CD4-positive, alpha-beta T cell (primary cell): ENCODE results near the gene CDKN2A. TPM values are rescaled to one million over a fixed set of nuclear protein-coding genes. Genes with fewer than 3 reads are reported as not detected.
A peak's percentile ranks its signal among the peaks of the same experiment; 100 is the strongest.

Experiments used
- ATAC-seq: fragments of 200-7000 bp; cut with Tn5 transposase; one replicate; pipeline ENCODE4 v1.10.0; 2022; ENCODE audit warnings: mild to moderate bottlenecking; ENCODE audit not compliant: poor library complexity
- CTCF ChIA-PET: fragments of 350-600 bp; sonication (Branson Sonifier 250); formaldehyde crosslinking; loops from one replicate; lab custom pipeline; 2021; ENCODE audit warnings: antibody characterized with exemption, inconsistent platforms; lab: Charles Lee
- POLR2A ChIA-PET: fragments of 350-600 bp; sonication (Branson Sonifier 250); formaldehyde crosslinking; loops from one replicate; lab custom pipeline; 2021; ENCODE audit warnings: antibody characterized with exemption, inconsistent platforms; lab: Charles Lee
- DNase-seq, 14 experiments: peaks; one replicate each; pipeline ENCODE4 v3.0.0-alpha.2; 2013 to 2020; ENCODE audit warnings: mixed read lengths in 2 of 14
- H3K27ac ChIP-seq, 2 donors: one replicate each; pipeline versions ENCODE4 v1.5.1 to v1.7.0; 2013; ENCODE audit warnings: low read length in 2 of 2, low read depth in 1 of 2, mild to moderate bottlenecking in 1 of 2
- H3K27me3 ChIP-seq, 2 experiments: 1 replicate in 1 of 2; 2 replicates in 1 of 2; pipeline versions ENCODE4 v1.6.1 to v1.7.0; 2013; ENCODE audit warnings: low read length in 2 of 2, control low read depth in 1 of 2, mild to moderate bottlenecking in 1 of 2, moderate library complexity in 1 of 2; ENCODE audit not compliant: insufficient read depth in 2 of 2, control insufficient read depth in 1 of 2
- H3K36me3 ChIP-seq: one replicate; pipeline ENCODE4 v1.6.1; 2013; ENCODE audit warnings: low read length, control low read depth; ENCODE audit not compliant: insufficient read depth
- H3K4me1 ChIP-seq: one replicate; pipeline ENCODE4 v1.6.1; 2013; ENCODE audit warnings: low read length, control low read depth; ENCODE audit not compliant: insufficient read depth
- H3K4me3 ChIP-seq: one replicate; pipeline ENCODE4 v1.5.1; 2013; ENCODE audit warnings: mild to moderate bottlenecking, low read length, moderate library complexity
- H3K9me3 ChIP-seq, 2 experiments: 1 replicate in 1 of 2; 2 replicates in 1 of 2; pipeline versions ENCODE4 v1.6.1 to v1.7.0; 2013; ENCODE audit warnings: low read length in 2 of 2, mild to moderate bottlenecking in 2 of 2, control low read depth in 1 of 2, moderate library complexity in 1 of 2; ENCODE audit not compliant: control insufficient read depth in 1 of 2, insufficient read depth in 1 of 2
- H3K27ac Mint-ChIP-seq: one replicate; pipeline ENCODE4 v1.8.0; 2020; ENCODE audit warnings: mixed read lengths
- H3K27me3 Mint-ChIP-seq: one replicate; pipeline ENCODE4 v1.8.0; 2021; ENCODE audit warnings: mixed read lengths
- H3K36me3 Mint-ChIP-seq: one replicate; pipeline ENCODE4 v1.8.0; 2021; ENCODE audit warnings: low read depth, mixed read lengths
- H3K4me1 Mint-ChIP-seq: one replicate; pipeline ENCODE4 v1.8.0; 2021; ENCODE audit warnings: low read depth, mixed read lengths
- H3K4me3 Mint-ChIP-seq: one replicate; pipeline ENCODE4 v1.8.0; 2020; ENCODE audit warnings: mild to moderate bottlenecking, mixed read lengths
- H3K9me3 Mint-ChIP-seq: one replicate; pipeline ENCODE4 v1.8.0; 2020; ENCODE audit warnings: mixed read lengths
- intact Hi-C, 2 experiments: fragments of 100-400 bp; cut with DNase I in 1 of 2; cut with micrococcal nuclease in 1 of 2; formaldehyde crosslinking; loops; one replicate each; pipeline versions ENCODE4 v1.15.1 to v1.9.0; 2023 to 2025; cut with DNase I, micrococcal nuclease
- total RNA-seq, 174 experiments: library from RNA in 2 of 174; stranded (reverse) in 2 of 174; gene quantifications; one replicate each; pipeline ENCODE4 v1.2.3 and lab custom pipeline; 2021 to 2026
- TF ChIP-seq, protein P1 (sequence below): fragments of 200-600 bp; IDR thresholded peaks from one replicate; pipeline ENCODE4 v1.8.0; 2022; ENCODE audit warnings: antibody characterized with exemption, mild to moderate bottlenecking

Gene CDKN2A
- total RNA-seq, 2 experiments from 2014 or later, result 0.71 to 0.89 TPM

DNA sequence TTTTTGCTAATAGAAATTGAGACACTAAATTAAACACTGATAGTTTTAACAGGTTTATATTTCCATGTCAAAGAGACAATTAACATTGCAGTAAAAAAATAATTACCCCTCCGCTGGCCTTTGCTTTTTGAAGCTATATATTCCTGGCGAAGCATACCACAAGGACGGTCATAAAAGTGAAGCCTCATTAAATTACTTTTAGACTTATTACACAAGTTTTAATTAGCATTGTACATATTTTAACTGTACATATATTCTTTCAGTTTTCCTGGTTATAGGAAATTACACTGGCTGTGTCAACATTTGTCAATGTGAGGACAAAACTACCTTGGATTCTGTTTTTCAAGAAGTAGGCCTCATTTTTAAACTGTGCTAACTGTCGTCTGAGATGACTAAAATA lies 1.2 kb downstream of the CDKN2A start:
- ChIA-PET POLR2A (interaction anchor here (1.0 kb wide), 1 partner anchor 23 kb away, joined by 3 read pairs; no protein-coding TSS in a partner anchor), CTCF (interaction anchor here (1.2 to 1.4 kb wide), 2 partner anchors 10 to 15 kb away, joined by 4 to 8 read pairs; no protein-coding TSS in a partner anchor)
- no peak for DNase-seq
- H3K4me3 ChIP-seq, result peak overlapping the region; percentile 88
- no peak overlapping the region for H3K27ac Mint-ChIP-seq
- peaks cover 10% of the 10 kb centered on the region for H3K36me3 Mint-ChIP-seq
- peak overlapping the region; percentile 100 for H3K4me3 Mint-ChIP-seq
- no peak overlapping the region for H3K27ac ChIP-seq
- no peaks in the 10 kb centered on the region for H3K9me3 Mint-ChIP-seq
- H3K36me3 ChIP-seq, result no peaks in the 10 kb centered on the region
- H3K4me1 ChIP-seq, result peaks cover 20% of the 10 kb centered on the region
- TF ChIP-seq, protein P1, sequence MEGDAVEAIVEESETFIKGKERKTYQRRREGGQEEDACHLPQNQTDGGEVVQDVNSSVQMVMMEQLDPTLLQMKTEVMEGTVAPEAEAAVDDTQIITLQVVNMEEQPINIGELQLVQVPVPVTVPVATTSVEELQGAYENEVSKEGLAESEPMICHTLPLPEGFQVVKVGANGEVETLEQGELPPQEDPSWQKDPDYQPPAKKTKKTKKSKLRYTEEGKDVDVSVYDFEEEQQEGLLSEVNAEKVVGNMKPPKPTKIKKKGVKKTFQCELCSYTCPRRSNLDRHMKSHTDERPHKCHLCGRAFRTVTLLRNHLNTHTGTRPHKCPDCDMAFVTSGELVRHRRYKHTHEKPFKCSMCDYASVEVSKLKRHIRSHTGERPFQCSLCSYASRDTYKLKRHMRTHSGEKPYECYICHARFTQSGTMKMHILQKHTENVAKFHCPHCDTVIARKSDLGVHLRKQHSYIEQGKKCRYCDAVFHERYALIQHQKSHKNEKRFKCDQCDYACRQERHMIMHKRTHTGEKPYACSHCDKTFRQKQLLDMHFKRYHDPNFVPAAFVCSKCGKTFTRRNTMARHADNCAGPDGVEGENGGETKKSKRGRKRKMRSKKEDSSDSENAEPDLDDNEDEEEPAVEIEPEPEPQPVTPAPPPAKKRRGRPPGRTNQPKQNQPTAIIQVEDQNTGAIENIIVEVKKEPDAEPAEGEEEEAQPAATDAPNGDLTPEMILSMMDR, result no peak
- H3K9me3 ChIP-seq, result peaks cover 0 to 8% of the 10 kb centered on the region in 2 experiments
- peaks cover 11% of the 10 kb centered on the region for H3K4me1 Mint-ChIP-seq
- H3K27me3 Mint-ChIP-seq, result peaks cover 65% of the 10 kb centered on the region
- ATAC-seq, result no peak
- H3K27me3 ChIP-seq, result peaks cover 17 to 36% of the 10 kb centered on the region in 2 experiments
- intact Hi-C loops, result no loop called here

DNA sequence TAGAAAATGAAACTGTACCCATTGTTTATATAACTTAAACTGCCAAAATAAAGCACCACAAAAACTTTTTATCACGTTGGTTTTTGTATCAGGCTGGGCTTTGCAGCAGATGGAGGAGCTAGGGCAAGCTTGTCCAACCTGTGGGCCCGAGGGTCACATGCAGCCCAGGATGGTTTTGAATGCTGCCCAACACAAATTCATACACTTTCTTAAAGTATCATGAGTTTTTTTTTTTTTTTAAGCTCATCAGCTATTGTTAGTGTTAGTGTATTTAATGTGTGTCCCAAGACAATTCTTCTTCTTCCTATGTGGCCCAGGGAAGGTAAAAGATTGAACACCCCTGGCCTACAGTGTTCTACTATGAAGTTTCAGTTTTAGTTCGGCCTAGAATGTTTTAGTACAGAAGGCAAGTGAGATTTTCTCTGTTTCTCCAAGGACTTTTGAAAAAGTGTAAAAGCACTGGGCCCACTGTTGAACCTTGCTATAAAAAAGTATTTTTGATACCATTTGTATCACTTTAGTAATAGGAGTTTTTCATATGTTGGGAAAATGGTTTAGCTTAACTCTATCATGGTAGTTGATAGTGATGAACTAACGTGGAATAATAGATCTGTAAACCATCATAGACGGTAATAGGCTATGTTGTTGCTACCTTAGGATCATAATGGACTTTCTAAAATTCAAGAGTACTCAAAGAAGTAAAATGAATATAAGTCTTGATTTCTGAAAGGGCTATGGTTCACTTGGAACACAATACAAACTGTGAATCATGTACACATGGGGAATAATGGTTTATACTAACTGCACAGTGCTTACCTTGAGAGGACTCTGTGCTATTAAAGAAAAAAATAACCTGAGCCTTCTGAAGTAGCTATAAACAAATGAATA lies 2.9 kb downstream of the CDKN2A start:
- ChIA-PET CTCF (no interaction called here), POLR2A (no interaction called here)
- peaks cover 20% of the 10 kb centered on the region for H3K4me1 ChIP-seq
- no peak overlapping the region for H3K27ac ChIP-seq
- Mint-ChIP-seq H3K4me1 (peaks cover 11% of the 10 kb centered on the region), H3K4me3 (peak overlapping the region; percentile 7), H3K36me3 (peaks cover 10% of the 10 kb centered on the region), H3K27ac (no peak overlapping the region), H3K27me3 (peaks cover 76% of the 10 kb centered on the region), H3K9me3 (no peaks in the 10 kb centered on the region)
- TF ChIP-seq, protein P1, result no peak
- no peak overlapping the region for H3K4me3 ChIP-seq
- peaks cover 17 to 51% of the 10 kb centered on the region in 2 experiments for H3K27me3 ChIP-seq
- H3K36me3 ChIP-seq, result no peaks in the 10 kb centered on the region
- ATAC-seq (no peak), DNase-seq (no peak)
- intact Hi-C loops, result no loop called here
- peaks cover 0 to 8% of the 10 kb centered on the region in 2 experiments for H3K9me3 ChIP-seq

DNA sequence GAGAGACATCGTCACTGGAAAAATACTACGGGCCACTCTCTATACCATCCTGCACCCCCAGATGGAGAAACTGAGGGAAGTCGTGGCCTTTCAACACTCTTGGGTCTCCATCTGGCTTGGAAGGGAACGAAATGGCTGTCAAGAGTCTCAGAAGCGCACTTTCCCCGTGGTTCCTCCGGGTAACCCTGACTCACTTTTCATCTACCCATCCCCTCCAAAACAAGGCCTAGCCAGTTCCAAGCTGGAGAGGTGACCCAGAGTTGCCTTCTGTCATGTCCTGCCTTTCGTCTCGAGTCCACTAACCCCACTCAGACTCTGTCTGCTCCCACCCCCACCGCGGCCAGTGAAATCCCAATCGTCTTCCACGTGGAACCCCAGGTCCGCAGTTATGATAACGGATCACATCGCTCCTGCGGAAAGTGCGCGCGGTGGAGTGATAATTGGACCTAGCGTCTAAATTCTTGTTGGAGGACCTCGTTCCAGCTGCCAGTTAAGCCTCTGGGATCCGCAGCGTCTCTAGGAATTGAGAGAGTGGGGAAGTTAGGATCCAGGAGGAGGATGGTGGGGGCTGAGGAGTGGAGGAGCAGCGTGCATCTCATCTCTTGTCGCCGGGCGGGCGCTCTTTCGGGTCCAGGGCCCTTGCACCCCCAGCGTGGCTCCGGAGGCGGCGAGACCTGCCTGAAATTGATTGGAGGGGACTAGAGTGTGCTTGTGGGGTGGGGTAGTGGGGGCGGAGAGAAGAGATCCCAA lies 4.6 kb downstream of the CDKN2A start:
- no peak overlapping the region for H3K27ac Mint-ChIP-seq
- DNase-seq (no peak), ATAC-seq (no peak)
- H3K27ac ChIP-seq, result no peak overlapping the region
- H3K27me3 ChIP-seq, result peaks cover 17 to 61% of the 10 kb centered on the region in 2 experiments
- peaks cover 0 to 8% of the 10 kb centered on the region in 2 experiments for H3K9me3 ChIP-seq
- no peaks in the 10 kb centered on the region for H3K9me3 Mint-ChIP-seq
- H3K36me3 Mint-ChIP-seq, result peaks cover under 1% of the 10 kb centered on the region
- H3K4me3 Mint-ChIP-seq, result no peak overlapping the region
- intact Hi-C loops, result no loop called here
- no peaks in the 10 kb centered on the region for H3K36me3 ChIP-seq
- TF ChIP-seq, protein P1, result no peak
- H3K4me1 Mint-ChIP-seq, result peaks cover 8% of the 10 kb centered on the region
- ChIA-PET POLR2A (interaction anchor here (0.5 kb wide), 1 partner anchor 9 kb away, joined by 4 read pairs; no protein-coding TSS in a partner anchor), CTCF (interaction anchor here (0.6 to 1.2 kb wide), 2 partner anchors 19 kb away, joined by 3 read pairs; no protein-coding TSS in a partner anchor)
- H3K4me1 ChIP-seq, result peaks cover 10% of the 10 kb centered on the region
- no peak overlapping the region for H3K4me3 ChIP-seq
- H3K27me3 Mint-ChIP-seq, result peaks cover 79% of the 10 kb centered on the region
